GM23338 (cell line): ENCODE results near the gene ABHD5. TPM values are rescaled to one million over a fixed set of nuclear protein-coding genes. Genes with fewer than 3 reads are reported as not detected.

ENCODE experiments used
- ATAC-seq: fragments of 200-7000 bp; cut with Tn5 transposase; 3 replicates; pipeline ENCODE4 v1.9.1; 2020
- DNase-seq: peaks from one replicate; pipeline ENCODE4 v3.0.0-alpha.2; 2015; ENCODE audit warnings: low spot score
- H2AFZ ChIP-seq: fragments of 200-600 bp; sonication (generic); 2 replicates; pipeline ENCODE4 v1.8.0; 2016; ENCODE audit warnings: antibody characterized with exemption, mild to moderate bottlenecking, moderate library complexity
- H3F3A ChIP-seq: fragments of 200-600 bp; sonication (generic); replicated peaks from 2 replicates; pipeline ENCODE4 v1.8.0; 2017; ENCODE audit warnings: antibody characterized with exemption, mixed run types, low read depth
- H3K27ac ChIP-seq: fragments of 200-600 bp; sonication (generic); 2 replicates; pipeline ENCODE4 v1.6.1; 2016; ENCODE audit warnings: low read depth
- H3K27me3 ChIP-seq: fragments of 200-600 bp; sonication (generic); 2 replicates; pipeline ENCODE4 v1.8.0; 2016; ENCODE audit warnings: mild to moderate bottlenecking, mixed run types, moderate library complexity; ENCODE audit not compliant: insufficient read depth
- H3K36me3 ChIP-seq: fragments of 200-600 bp; sonication (generic); 2 replicates; pipeline ENCODE4 v1.8.0; 2016; ENCODE audit warnings: mild to moderate bottlenecking; ENCODE audit not compliant: insufficient read depth
- H3K4me1 ChIP-seq: fragments of 200-600 bp; sonication (generic); 2 replicates; pipeline ENCODE4 v1.8.0; 2016; ENCODE audit warnings: mild to moderate bottlenecking, moderate library complexity; ENCODE audit not compliant: insufficient read depth
- H3K4me2 ChIP-seq: fragments of 200-600 bp; sonication (generic); 2 replicates; pipeline ENCODE4 v1.7.1; 2017; ENCODE audit warnings: mixed run types
- H3K4me3 ChIP-seq: fragments of 200-600 bp; sonication (generic); 2 replicates; pipeline ENCODE4 v1.6.1; 2016; ENCODE audit warnings: mixed run types
- H3K79me2 ChIP-seq: fragments of 200-600 bp; sonication (generic); replicated peaks from 2 replicates; pipeline ENCODE4 v1.8.0; 2017; ENCODE audit warnings: mild to moderate bottlenecking; ENCODE audit not compliant: insufficient read depth
- H3K9me2 ChIP-seq: fragments of 200-600 bp; sonication (generic); 2 replicates; pipeline ENCODE4 v1.8.0; 2017; ENCODE audit not compliant: insufficient read depth
- H4K20me1 ChIP-seq: fragments of 200-600 bp; sonication (generic); replicated peaks from 2 replicates; pipeline ENCODE4 v1.8.0; 2017; ENCODE audit warnings: mild to moderate bottlenecking; ENCODE audit not compliant: insufficient read depth
- H3K27ac Mint-ChIP-seq: 2 replicates; pipeline ENCODE4 v1.8.0; 2020; ENCODE audit warnings: inconsistent platforms, mild to moderate bottlenecking, moderate library complexity, mixed read lengths
- H3K27me3 Mint-ChIP-seq: 3 replicates; pipeline ENCODE4 v1.8.0; 2022; ENCODE audit warnings: low read depth, mild to moderate bottlenecking, moderate library complexity, mixed read lengths, inconsistent platforms; ENCODE audit not compliant: insufficient read depth, poor library complexity
- H3K36me3 Mint-ChIP-seq: 3 replicates; pipeline ENCODE4 v1.8.0; 2021; ENCODE audit warnings: low read depth, mild to moderate bottlenecking, inconsistent platforms, moderate library complexity, mixed read lengths
- H3K4me1 Mint-ChIP-seq: 3 replicates; pipeline ENCODE4 v1.8.0; 2020; ENCODE audit warnings: mild to moderate bottlenecking, inconsistent platforms, mixed read lengths
- H3K4me3 Mint-ChIP-seq: 3 replicates; pipeline ENCODE4 v1.8.0; 2021; ENCODE audit warnings: moderate library complexity, mild to moderate bottlenecking, inconsistent platforms, mixed read lengths
- H3K9me3 Mint-ChIP-seq: 3 replicates; pipeline ENCODE4 v1.8.0; 2020; ENCODE audit warnings: moderate library complexity, mild to moderate bottlenecking, inconsistent platforms, mixed read lengths
- CREB1 ChIP-seq: fragments of 250-450 bp; sonication (Bioruptor Pico); IDR thresholded peaks from 2 replicates; pipeline ENCODE4 v1.5.0; 2020; ENCODE audit warnings: low read depth, mild to moderate bottlenecking, moderate library complexity
- EZH2 ChIP-seq: fragments of 200-600 bp; sonication (generic); IDR thresholded peaks from one replicate; pipeline ENCODE4 v1.8.0; 2017; ENCODE audit warnings: antibody characterized with exemption, mild to moderate bottlenecking, low read depth; ENCODE audit not compliant: unreplicated experiment
- EZH2phosphoT487 ChIP-seq: fragments of 200-600 bp; sonication (generic); IDR thresholded peaks from one replicate; pipeline ENCODE4 v1.8.1; 2018; ENCODE audit warnings: antibody characterized with exemption; ENCODE audit not compliant: unreplicated experiment
- JUNB ChIP-seq: IDR thresholded peaks from one replicate; pipeline ENCODE4 v1.6.1; 2016; ENCODE audit warnings: antibody characterized with exemption; ENCODE audit not compliant: unreplicated experiment
- NANOG ChIP-seq: IDR thresholded peaks from 2 replicates; pipeline ENCODE4 v1.6.1; 2016; ENCODE audit warnings: antibody characterized with exemption, borderline replicate concordance
- STAT1 ChIP-seq: IDR thresholded peaks from one replicate; pipeline ENCODE4 v1.6.1; 2016; ENCODE audit warnings: antibody characterized with exemption; ENCODE audit not compliant: unreplicated experiment
- ZNF114 ChIP-seq: fragments of 250-450 bp; sonication (Bioruptor Pico); IDR thresholded peaks from 2 replicates; pipeline ENCODE4 v1.5.0; 2020; ENCODE audit warnings: mild to moderate bottlenecking, moderate library complexity
- ZNF331 ChIP-seq: fragments of 250-450 bp; sonication (Bioruptor Pico); IDR thresholded peaks from 2 replicates; pipeline ENCODE4 v1.5.0; 2020; ENCODE audit warnings: low read depth, mild to moderate bottlenecking, moderate library complexity
- polyA plus RNA-seq: library from polyadenylated mRNA; unstranded; fragments of >200 nt; fragmentation: Nextera tagmentation; extraction: Ambion mirVana; gene quantifications from 2 replicates; pipeline ENCODE4 v1.2.1, GENCODE V29; 2016
- total RNA-seq: library from RNA; depleted of rRNA; stranded (reverse); fragments of >200 nt; shearing (Covaris generic); gene quantifications from 2 replicates; pipeline ENCODE4 v1.2.3, GENCODE V29; 2014
- TF ChIP-seq, protein P1 (sequence below): IDR thresholded peaks from one replicate; pipeline ENCODE4 v1.6.1; 2018; ENCODE audit warnings: antibody characterized with exemption; ENCODE audit not compliant: unreplicated experiment
- TF ChIP-seq, protein P2 (sequence below): IDR thresholded peaks from 2 replicates; pipeline ENCODE4 v1.6.1; 2016; ENCODE audit warnings: antibody characterized with exemption
- TF ChIP-seq, protein P3 (sequence below), 2 experiments: fragments of 200-600 bp in 1 of 2; sonication (generic) in 1 of 2; conservative IDR thresholded peaks; 2 replicates each; pipeline versions ENCODE4 v1.5.1 to v1.6.1; 2016 to 2017; ENCODE audit warnings: antibody characterized with exemption in 2 of 2, low read depth in 2 of 2, mild to moderate bottlenecking in 2 of 2, moderate library complexity in 1 of 2
- TF ChIP-seq, protein P4 (sequence below): fragments of 250-450 bp; sonication (Bioruptor Pico); IDR thresholded peaks from 2 replicates; pipeline ENCODE4 v1.5.0; 2020; ENCODE audit warnings: mild to moderate bottlenecking, moderate library complexity

Gene ABHD5
- total and polyA plus RNA-seq, 2 experiments from 2014 or later: 12.1 to 12.3 TPM

- Mint-ChIP-seq H3K4me3 (no peak overlapping the region), H3K4me1 (peaks cover 14% of the 10 kb centered on the region), H3K27me3 (peaks cover 2% of the 10 kb centered on the region), H3K36me3 (no peaks in the 10 kb centered on the region; the same call in 2 of the 3 replicates), H3K27ac (no peak overlapping the region), H3K9me3 (no peaks in the 10 kb centered on the region; the same call in 2 of the 3 replicates)
- ATAC-seq (no peak), DNase-seq (no peak)
- H3K4me2 ChIP-seq: no peak overlapping the region
- no peaks in the 10 kb centered on the region for H3K79me2 ChIP-seq
- H3K27ac ChIP-seq: no peak overlapping the region
- no peaks in the 10 kb centered on the region for H3F3A ChIP-seq
- peaks cover 8% of the 10 kb centered on the region for H3K9me2 ChIP-seq
- H3K36me3 ChIP-seq: no peaks in the 10 kb centered on the region
- no peak overlapping the region for H3K4me3 ChIP-seq
- TF ChIP-seq, protein P1, sequence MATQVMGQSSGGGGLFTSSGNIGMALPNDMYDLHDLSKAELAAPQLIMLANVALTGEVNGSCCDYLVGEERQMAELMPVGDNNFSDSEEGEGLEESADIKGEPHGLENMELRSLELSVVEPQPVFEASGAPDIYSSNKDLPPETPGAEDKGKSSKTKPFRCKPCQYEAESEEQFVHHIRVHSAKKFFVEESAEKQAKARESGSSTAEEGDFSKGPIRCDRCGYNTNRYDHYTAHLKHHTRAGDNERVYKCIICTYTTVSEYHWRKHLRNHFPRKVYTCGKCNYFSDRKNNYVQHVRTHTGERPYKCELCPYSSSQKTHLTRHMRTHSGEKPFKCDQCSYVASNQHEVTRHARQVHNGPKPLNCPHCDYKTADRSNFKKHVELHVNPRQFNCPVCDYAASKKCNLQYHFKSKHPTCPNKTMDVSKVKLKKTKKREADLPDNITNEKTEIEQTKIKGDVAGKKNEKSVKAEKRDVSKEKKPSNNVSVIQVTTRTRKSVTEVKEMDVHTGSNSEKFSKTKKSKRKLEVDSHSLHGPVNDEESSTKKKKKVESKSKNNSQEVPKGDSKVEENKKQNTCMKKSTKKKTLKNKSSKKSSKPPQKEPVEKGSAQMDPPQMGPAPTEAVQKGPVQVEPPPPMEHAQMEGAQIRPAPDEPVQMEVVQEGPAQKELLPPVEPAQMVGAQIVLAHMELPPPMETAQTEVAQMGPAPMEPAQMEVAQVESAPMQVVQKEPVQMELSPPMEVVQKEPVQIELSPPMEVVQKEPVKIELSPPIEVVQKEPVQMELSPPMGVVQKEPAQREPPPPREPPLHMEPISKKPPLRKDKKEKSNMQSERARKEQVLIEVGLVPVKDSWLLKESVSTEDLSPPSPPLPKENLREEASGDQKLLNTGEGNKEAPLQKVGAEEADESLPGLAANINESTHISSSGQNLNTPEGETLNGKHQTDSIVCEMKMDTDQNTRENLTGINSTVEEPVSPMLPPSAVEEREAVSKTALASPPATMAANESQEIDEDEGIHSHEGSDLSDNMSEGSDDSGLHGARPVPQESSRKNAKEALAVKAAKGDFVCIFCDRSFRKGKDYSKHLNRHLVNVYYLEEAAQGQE: no peak
- TF ChIP-seq, protein P2, sequence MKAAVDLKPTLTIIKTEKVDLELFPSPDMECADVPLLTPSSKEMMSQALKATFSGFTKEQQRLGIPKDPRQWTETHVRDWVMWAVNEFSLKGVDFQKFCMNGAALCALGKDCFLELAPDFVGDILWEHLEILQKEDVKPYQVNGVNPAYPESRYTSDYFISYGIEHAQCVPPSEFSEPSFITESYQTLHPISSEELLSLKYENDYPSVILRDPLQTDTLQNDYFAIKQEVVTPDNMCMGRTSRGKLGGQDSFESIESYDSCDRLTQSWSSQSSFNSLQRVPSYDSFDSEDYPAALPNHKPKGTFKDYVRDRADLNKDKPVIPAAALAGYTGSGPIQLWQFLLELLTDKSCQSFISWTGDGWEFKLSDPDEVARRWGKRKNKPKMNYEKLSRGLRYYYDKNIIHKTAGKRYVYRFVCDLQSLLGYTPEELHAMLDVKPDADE: no peak
- no peak for TF ChIP-seq NANOG
- TF ChIP-seq, protein P3, sequence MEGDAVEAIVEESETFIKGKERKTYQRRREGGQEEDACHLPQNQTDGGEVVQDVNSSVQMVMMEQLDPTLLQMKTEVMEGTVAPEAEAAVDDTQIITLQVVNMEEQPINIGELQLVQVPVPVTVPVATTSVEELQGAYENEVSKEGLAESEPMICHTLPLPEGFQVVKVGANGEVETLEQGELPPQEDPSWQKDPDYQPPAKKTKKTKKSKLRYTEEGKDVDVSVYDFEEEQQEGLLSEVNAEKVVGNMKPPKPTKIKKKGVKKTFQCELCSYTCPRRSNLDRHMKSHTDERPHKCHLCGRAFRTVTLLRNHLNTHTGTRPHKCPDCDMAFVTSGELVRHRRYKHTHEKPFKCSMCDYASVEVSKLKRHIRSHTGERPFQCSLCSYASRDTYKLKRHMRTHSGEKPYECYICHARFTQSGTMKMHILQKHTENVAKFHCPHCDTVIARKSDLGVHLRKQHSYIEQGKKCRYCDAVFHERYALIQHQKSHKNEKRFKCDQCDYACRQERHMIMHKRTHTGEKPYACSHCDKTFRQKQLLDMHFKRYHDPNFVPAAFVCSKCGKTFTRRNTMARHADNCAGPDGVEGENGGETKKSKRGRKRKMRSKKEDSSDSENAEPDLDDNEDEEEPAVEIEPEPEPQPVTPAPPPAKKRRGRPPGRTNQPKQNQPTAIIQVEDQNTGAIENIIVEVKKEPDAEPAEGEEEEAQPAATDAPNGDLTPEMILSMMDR (conservative IDR thresholded peaks at IDR 0.05; ENCODE audit: low read depth in 2 of 2): no peak
- TF ChIP-seq STAT1: no peak
- TF ChIP-seq JUNB: no peak
- TF ChIP-seq EZH2: no peak
- TF ChIP-seq ZNF114 (CRISPR knock-in tag): no peak
- TF ChIP-seq ZNF331 (CRISPR knock-in tag): no peak
- no peak for TF ChIP-seq EZH2phosphoT487
- TF ChIP-seq, protein P4, sequence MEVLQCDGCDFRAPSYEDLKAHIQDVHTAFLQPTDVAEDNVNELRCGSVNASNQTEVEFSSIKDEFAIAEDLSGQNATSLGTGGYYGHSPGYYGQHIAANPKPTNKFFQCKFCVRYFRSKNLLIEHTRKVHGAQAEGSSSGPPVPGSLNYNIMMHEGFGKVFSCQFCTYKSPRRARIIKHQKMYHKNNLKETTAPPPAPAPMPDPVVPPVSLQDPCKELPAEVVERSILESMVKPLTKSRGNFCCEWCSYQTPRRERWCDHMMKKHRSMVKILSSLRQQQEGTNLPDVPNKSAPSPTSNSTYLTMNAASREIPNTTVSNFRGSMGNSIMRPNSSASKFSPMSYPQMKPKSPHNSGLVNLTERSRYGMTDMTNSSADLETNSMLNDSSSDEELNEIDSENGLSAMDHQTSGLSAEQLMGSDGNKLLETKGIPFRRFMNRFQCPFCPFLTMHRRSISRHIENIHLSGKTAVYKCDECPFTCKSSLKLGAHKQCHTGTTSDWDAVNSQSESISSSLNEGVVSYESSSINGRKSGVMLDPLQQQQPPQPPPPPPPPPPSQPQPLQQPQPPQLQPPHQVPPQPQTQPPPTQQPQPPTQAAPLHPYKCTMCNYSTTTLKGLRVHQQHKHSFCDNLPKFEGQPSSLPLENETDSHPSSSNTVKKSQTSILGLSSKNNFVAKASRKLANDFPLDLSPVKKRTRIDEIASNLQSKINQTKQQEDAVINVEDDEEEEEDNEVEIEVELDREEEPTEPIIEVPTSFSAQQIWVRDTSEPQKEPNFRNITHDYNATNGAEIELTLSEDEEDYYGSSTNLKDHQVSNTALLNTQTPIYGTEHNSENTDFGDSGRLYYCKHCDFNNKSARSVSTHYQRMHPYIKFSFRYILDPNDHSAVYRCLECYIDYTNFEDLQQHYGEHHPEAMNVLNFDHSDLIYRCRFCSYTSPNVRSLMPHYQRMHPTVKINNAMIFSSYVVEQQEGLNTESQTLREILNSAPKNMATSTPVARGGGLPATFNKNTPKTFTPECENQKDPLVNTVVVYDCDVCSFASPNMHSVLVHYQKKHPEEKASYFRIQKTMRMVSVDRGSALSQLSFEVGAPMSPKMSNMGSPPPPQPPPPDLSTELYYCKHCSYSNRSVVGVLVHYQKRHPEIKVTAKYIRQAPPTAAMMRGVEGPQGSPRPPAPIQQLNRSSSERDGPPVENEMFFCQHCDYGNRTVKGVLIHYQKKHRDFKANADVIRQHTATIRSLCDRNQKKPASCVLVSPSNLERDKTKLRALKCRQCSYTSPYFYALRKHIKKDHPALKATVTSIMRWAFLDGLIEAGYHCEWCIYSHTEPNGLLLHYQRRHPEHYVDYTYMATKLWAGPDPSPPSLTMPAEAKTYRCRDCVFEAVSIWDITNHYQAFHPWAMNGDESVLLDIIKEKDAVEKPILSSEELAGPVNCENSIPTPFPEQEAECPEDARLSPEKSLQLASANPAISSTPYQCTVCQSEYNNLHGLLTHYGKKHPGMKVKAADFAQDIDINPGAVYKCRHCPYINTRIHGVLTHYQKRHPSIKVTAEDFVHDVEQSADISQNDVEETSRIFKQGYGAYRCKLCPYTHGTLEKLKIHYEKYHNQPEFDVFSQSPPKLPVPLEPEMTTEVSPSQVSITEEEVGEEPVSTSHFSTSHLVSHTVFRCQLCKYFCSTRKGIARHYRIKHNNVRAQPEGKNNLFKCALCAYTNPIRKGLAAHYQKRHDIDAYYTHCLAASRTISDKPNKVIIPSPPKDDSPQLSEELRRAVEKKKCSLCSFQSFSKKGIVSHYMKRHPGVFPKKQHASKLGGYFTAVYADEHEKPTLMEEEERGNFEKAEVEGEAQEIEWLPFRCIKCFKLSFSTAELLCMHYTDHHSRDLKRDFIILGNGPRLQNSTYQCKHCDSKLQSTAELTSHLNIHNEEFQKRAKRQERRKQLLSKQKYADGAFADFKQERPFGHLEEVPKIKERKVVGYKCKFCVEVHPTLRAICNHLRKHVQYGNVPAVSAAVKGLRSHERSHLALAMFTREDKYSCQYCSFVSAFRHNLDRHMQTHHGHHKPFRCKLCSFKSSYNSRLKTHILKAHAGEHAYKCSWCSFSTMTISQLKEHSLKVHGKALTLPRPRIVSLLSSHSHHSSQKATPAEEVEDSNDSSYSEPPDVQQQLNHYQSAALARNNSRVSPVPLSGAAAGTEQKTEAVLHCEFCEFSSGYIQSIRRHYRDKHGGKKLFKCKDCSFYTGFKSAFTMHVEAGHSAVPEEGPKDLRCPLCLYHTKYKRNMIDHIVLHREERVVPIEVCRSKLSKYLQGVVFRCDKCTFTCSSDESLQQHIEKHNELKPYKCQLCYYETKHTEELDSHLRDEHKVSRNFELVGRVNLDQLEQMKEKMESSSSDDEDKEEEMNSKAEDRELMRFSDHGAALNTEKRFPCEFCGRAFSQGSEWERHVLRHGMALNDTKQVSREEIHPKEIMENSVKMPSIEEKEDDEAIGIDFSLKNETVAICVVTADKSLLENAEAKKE (CRISPR knock-in tag): no peak
- no peak for TF ChIP-seq CREB1 (CRISPR knock-in tag)
- H3K4me1 ChIP-seq: peaks cover 11% of the 10 kb centered on the region
- H3K27me3 ChIP-seq: no peaks in the 10 kb centered on the region
- no peak overlapping the region for H2AFZ ChIP-seq
- no peaks in the 10 kb centered on the region for H4K20me1 ChIP-seq
Measured at GRCh38 chr3:43736558-43737440, 46.1 kb downstream of the ABHD5 start.
